Kidney (tissue), 14 donors: ENCODE results near the gene SLC25A21. TPM values are rescaled to one million over a fixed set of nuclear protein-coding genes. Genes with fewer than 3 reads are reported as not detected.

Experiments
- DNase-seq, 5 donors: peaks; one replicate each; pipeline ENCODE4 v3.0.0-alpha.2; 2013 to 2020
- FAIRE-seq: peaks from 2 replicates; lab custom pipeline; 2012; peaks lifted over from hg19 to GRCh38; lab: Jason Lieb, UNC
- H3K27ac ChIP-seq, 2 donors: one replicate each; pipeline ENCODE4 v1.7.0; 2013; ENCODE audit warnings: low read depth in 2 of 2, low read length in 2 of 2, inconsistent platforms in 1 of 2
- H3K27me3 ChIP-seq: one replicate; pipeline ENCODE4 v1.7.1; 2013; ENCODE audit warnings: low read length, inconsistent platforms; ENCODE audit not compliant: control insufficient read depth, insufficient read depth
- H3K36me3 ChIP-seq, 3 donors: one replicate each; pipeline versions ENCODE4 v1.7.0 to v1.7.1; 2013; ENCODE audit warnings: low read length in 3 of 3, control low read depth in 1 of 3, inconsistent platforms in 1 of 3; ENCODE audit not compliant: insufficient read depth in 3 of 3, control insufficient read depth in 2 of 3
- H3K4me1 ChIP-seq, 3 donors: one replicate each; pipeline versions ENCODE4 v1.7.0 to v1.7.1; 2013; ENCODE audit warnings: low read length in 3 of 3, inconsistent platforms in 1 of 3, low read depth in 1 of 3; ENCODE audit not compliant: control insufficient read depth in 2 of 3, insufficient read depth in 2 of 3
- H3K4me3 ChIP-seq, 3 donors: one replicate each; pipeline versions ENCODE4 v1.7.0 to v1.8.1; 2013; ENCODE audit warnings: low read length in 3 of 3, control low read depth in 1 of 3, inconsistent platforms in 1 of 3
- H3K9ac ChIP-seq, 3 donors: one replicate each; pipeline versions ENCODE4 v1.7.0 to v1.7.1; 2013; ENCODE audit warnings: low read length in 3 of 3, control low read depth in 1 of 3, inconsistent platforms in 1 of 3
- H3K9me3 ChIP-seq, 3 donors: one replicate each; pipeline versions ENCODE4 v1.7.0 to v1.7.1; 2013; ENCODE audit warnings: low read length in 3 of 3, control low read depth in 1 of 3, inconsistent platforms in 1 of 3; ENCODE audit not compliant: control insufficient read depth in 2 of 3, insufficient read depth in 1 of 3
- CTCF ChIP-seq: IDR thresholded peaks from 3 replicates; pipeline ENCODE4 v1.5.1; 2012; ENCODE audit warnings: mild to moderate bottlenecking, moderate library complexity, borderline replicate concordance; ENCODE audit not compliant: insufficient read depth; ENCODE audit errors: extremely low read depth
- intact Hi-C: fragments of 100-400 bp; cut with DNase I; formaldehyde crosslinking; loops from one replicate; pipeline ENCODE4 v1.11.1; 2022
- polyA plus RNA-seq: library from polyadenylated mRNA; stranded (reverse); fragments of 350-450 nt; fragmentation: Illumina TruSeq; extraction: RNeasy Lipid Tissue Mini Kit (QIAGEN cat#74804); gene quantifications from one replicate; pipeline ENCODE4 v1.2.3, GENCODE V29; 2014; ENCODE audit warnings: low read depth, low replicate concordance; ENCODE audit not compliant: insufficient read depth
- total RNA-seq: library from RNA; stranded (reverse); fragmentation: NEBNext Ultra II Directional; extraction: Animal tissue kit (Norgen Biotek cat#: 25700); gene quantifications from one replicate; pipeline ENCODE4 v1.2.1, GENCODE V29; 2021
- donor health status: control.
- donor health status: control.
- donor health status: control.
- donor health status: control.
- donor health status: control.
- donor health status: DM: yes; HTN: yes; CAD: no.
- donor health status: Normal renal cell carcinoma (clear cell type).

Gene SLC25A21
- total and polyA plus RNA-seq, 2 donors from 2014 or later, result 1.3 to 1.4 TPM

- H3K27ac ChIP-seq, result no peak overlapping the region
- DNase-seq (no peak), FAIRE-seq (no peak)
- no peak overlapping the region for H3K9ac ChIP-seq
- no peaks in the 10 kb centered on the region for H3K9me3 ChIP-seq
- intact Hi-C loops, result no loop called here
- no peaks in the 10 kb centered on the region for H3K4me1 ChIP-seq
- H3K4me3 ChIP-seq, result no peak overlapping the region
- H3K36me3 ChIP-seq, result no peaks in the 10 kb centered on the region
- no peak for TF ChIP-seq CTCF
- no peaks in the 10 kb centered on the region for H3K27me3 ChIP-seq
These were observed 221.6 kb downstream of the SLC25A21 start for GRCh38 chr14:36950812-36951211.

GRCh38 chr14:36949371-36949770 lies 223.0 kb downstream of the SLC25A21 start:
- no peak for DNase-seq
- no peaks in the 10 kb centered on the region for H3K4me1 ChIP-seq
- no peaks in the 10 kb centered on the region for H3K27me3 ChIP-seq
- H3K9me3 ChIP-seq, result no peaks in the 10 kb centered on the region
- H3K9ac ChIP-seq, result no peak overlapping the region
- TF ChIP-seq CTCF, result no peak
- H3K4me3 ChIP-seq, result no peak overlapping the region
- H3K27ac ChIP-seq, result no peak overlapping the region
- FAIRE-seq, result no peak
- no peaks in the 10 kb centered on the region for H3K36me3 ChIP-seq
- intact Hi-C loops, result no loop called here

- intact Hi-C loops, result no loop called here
- H3K4me1 ChIP-seq, result no peaks in the 10 kb centered on the region
- H3K4me3 ChIP-seq, result no peak overlapping the region
- DNase-seq (no peak), FAIRE-seq (no peak)
- H3K36me3 ChIP-seq, result no peaks in the 10 kb centered on the region
- H3K27me3 ChIP-seq, result no peaks in the 10 kb centered on the region
- H3K27ac ChIP-seq, result no peak overlapping the region
- H3K9ac ChIP-seq, result no peak overlapping the region
- no peaks in the 10 kb centered on the region for H3K9me3 ChIP-seq
- TF ChIP-seq CTCF, result no peak
These were observed 224.1 kb downstream of the SLC25A21 start for GRCh38 chr14:36948157-36948859.

- Histone ChIP-seq H3K9me3 (no peaks in the 10 kb centered on the region), H3K4me1 (no peaks in the 10 kb centered on the region), H3K4me3 (no peak overlapping the region), H3K27me3 (no peaks in the 10 kb centered on the region), H3K9ac (no peak overlapping the region), H3K36me3 (no peaks in the 10 kb centered on the region), H3K27ac (no peak overlapping the region)
- DNase-seq, result no peak
- intact Hi-C loops, result no loop called here
- FAIRE-seq, result no peak
- TF ChIP-seq CTCF, result no peak
These were observed 225.0 kb downstream of the SLC25A21 start for GRCh38 chr14:36947362-36947761.
